ENCODE results near the gene SLC5A10.

DNA sequence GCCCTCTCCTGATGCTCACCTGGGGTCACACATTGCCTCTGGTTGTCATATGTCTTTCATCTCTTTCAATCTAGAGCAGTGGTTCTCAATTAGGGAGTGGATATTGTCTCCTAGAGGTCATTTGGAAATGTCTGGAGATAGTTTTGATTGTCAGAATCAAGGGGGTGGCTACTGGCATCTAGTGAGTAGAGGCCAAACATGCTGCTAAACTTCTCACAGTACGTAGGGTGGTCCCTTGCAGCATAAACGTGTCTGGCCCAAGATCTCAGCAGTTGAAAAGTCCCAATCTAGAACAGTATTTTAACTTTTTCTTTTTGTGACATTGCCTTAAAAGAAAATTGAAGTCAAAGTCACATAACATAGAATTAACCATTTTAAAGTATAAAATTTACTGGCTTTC, 30.5 kb upstream of the SLC5A10 start:
- TF ChIP-seq, protein P1, sequence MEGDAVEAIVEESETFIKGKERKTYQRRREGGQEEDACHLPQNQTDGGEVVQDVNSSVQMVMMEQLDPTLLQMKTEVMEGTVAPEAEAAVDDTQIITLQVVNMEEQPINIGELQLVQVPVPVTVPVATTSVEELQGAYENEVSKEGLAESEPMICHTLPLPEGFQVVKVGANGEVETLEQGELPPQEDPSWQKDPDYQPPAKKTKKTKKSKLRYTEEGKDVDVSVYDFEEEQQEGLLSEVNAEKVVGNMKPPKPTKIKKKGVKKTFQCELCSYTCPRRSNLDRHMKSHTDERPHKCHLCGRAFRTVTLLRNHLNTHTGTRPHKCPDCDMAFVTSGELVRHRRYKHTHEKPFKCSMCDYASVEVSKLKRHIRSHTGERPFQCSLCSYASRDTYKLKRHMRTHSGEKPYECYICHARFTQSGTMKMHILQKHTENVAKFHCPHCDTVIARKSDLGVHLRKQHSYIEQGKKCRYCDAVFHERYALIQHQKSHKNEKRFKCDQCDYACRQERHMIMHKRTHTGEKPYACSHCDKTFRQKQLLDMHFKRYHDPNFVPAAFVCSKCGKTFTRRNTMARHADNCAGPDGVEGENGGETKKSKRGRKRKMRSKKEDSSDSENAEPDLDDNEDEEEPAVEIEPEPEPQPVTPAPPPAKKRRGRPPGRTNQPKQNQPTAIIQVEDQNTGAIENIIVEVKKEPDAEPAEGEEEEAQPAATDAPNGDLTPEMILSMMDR (IDR thresholded peaks at IDR 0.05), result no peak
- TF ChIP-seq POLR2A (IDR thresholded peaks at IDR 0.05), result no peak
